ENCODE measurements around the gene MNT.

The MNT gene

GRCh38 chr17:2395258-2396181 lies 5.3 kb downstream of the MNT start:
- no peak for DNase-seq

DNA sequence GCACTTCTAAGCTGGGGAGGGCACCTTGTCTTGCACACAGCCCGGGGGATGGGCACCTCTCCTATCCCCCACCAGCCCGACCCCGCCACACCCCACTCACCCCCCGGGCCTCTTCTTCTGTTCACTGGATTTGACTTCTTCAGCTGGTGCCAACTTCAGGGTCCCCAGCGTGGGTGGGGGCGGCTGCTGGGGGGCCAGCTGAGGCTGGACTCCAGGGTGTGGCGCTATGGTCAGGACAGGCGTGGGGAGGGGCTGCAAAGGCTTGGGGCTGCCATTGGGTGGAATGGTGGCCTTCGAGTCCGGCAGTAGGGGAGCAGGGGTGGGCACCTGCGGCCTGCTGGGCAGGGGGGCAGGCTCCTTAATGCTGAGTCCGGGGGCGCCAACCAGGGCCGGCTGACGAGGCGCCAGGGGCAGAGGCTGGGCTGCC lies 6.1 kb downstream of the MNT start:
- no peak for DNase-seq

DNA sequence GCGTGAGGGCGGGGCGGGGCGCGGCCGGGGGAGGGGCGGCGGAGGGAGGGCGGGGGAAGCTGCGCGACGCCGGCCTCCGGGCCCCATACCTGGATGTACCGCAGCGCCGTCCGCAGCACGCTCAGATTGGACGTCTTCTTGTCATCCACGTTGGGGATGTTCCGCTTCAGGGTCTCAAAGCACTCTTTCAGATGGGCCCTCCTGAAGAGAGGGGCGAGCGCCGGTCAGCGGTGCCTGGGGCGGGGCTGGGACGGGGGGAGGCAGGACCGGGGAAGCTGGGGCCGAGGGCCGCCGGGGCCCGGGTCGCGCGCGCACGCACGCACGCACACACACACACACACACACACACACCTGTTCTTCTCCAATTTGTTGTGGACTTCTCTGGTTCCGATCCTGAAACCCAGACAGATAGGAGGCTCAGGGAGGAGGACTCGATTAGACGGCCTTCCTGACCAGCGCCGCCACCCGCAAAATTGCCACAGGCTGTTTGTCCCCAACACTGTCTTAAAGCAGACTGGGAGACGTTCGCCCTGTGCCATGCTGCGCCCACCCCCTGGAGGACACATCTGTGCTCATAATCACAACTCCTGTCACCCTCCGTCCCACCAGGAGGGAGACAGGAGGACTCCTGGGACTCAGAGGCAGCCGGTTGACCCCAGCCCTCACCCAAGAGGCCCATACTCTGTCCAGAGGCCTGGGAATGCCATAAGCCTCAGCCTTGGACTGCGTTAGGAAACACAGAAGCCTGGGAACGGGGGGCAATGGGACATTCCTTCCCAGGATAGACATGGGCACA lies 6.7 kb downstream of the MNT start:
- peak; percentile 73 for DNase-seq

DNA sequence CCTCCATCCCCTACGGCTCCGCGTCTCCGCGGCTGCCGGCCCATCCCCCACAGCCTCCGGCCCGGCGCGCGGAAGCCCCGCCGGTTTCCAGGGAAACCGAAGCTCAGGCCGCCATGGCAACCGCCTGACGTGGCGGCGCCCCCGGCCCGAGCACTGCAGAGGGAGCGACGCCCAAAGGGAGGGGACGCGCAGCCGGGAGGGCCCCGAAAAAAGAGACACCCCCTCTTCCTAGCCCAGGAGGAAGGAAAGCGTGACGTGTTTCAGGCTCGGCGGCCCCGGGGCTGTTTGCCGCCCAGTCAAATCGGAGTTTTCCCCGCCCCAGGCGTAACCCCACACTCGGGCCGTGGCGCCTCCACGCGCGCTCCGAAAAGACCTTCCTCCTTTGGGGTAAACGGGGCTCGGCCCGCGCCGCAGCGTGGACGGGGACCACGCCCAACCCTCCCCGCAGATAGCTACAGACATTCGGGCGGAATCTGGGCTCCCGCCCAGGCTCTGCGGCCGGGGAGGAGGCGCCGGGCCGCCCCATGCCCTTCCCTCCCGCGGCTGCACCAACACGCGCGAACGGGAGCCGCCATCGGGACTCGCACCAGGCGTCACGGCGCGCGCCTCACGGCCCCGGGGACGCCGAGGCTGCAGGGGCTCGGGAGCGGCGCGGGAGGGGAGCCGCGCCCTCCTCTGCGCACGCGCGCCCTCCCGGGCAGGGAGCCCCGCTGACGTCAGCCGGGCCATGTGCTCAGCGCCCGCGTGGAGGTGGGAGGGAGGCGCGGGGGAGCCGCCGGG lies 7.5 kb downstream of the MNT start:
- DNase-seq, result peak; percentile 94

DNA sequence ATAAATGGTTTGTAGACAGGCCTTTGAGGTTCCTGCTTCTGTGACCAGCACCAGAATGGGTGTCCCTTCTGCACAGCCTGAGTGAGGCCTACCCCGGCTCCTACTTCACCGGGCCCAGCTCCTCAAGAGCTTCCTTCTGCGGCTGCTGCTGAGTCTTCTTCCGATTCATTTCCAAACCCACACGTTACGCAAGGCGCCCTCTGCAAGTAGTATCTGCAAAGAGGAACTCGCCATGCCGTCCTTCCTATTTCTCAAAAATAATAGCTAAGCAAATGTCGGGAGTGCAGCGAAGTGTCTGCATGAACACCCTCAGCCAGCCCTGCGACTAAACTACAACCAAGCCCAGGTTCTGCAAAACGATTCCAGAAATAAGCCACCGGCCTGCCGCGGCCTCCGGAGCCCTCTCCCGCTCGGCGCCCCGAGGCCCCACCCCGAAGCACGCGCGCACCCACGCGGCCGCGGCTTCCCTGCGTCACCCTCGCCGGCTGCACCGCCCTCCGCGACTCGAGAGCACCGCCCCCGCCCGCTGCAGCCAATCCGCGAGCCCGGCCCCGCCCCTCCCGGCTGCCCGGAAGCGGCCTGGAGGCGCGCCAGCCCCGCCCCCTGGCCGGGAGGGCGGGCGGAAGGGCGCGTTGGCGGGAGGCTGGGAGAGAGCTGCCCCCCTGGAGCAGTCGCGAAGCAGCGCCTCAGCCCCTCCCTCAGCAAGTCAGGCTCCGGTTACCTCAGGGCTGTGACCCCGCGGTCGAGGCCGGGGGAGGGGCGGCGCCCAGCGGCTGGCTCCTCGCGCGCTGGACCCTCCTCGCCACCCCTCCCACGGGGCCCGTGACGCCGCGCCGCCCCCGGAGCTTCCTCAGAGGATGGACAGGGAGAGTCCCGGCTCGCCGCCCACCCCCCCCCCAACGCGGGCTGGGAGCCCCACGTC lies 8.3 kb downstream of the MNT start:
- DNase-seq, result peak; percentile 99

DNA sequence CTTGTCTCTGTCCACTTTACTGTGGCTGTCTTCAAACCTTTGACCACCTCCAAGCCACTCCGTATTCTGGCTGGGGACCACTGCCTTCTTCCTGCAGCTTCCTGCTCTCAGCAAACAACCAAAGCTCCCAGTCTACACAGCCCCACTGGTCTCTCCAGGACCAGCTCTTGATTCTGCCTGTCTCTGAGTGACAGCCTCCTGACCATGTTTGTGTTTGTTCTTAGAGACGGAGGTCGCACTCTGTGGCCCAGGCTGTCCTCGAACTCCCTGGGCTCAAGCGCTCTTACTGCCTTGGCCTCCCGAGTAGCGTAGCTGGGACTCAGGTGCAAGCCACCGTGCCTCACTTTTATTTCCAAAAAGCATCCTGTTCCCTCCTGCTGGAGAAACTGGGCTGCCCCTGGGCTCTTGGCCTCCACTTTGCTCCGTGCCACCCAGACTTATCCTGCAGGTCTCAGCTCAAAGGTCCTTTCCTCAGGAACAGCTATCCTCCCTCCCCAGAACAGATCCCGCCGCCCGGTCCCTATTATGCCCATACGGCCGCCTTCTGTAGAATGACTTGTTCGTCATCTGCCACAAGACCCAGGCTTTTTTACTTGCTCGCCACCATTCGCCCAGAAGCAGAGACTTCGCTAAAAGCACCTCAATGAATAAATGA lies 9.1 kb downstream of the MNT start:
- no peak for DNase-seq

- DNase-seq, result no peak
These were observed 10.5 kb downstream of the MNT start for GRCh38 chr17:2390199-2390836.

- no peak for DNase-seq
These were observed 12.2 kb downstream of the MNT start for GRCh38 chr17:2388683-2389055.

DNA sequence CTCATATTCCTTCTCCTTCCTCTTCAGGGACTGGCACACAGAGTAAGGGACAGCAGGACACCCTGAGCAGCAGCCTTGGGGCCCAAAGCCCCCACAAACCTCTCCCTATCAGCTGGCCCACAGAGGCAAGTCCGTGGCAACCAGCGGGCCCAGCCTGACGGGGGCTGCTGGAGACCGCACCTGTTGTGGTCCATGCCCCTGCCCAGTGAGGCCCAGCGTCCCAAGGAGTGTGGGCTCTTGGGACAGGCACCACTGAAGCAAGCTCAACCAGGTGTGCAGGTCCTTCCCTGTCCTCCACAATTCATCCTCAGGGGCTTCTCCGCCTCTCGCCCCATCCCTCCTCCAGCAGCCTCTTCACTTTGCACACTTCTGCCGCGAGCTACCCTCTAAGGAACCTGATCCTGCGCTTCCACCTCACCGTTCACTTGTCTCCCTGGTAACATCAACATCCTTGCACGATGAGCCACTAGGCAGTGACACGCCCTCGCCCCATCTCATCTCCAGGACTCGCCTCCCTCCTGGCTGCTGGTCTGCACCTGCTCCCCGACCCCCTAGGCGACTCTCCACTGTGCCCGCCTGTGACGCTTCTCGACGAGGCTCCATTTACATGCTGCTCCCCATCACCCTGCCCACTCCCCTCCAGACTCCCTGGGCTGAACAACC lies 12.7 kb downstream of the MNT start:
- no peak for DNase-seq

DNA sequence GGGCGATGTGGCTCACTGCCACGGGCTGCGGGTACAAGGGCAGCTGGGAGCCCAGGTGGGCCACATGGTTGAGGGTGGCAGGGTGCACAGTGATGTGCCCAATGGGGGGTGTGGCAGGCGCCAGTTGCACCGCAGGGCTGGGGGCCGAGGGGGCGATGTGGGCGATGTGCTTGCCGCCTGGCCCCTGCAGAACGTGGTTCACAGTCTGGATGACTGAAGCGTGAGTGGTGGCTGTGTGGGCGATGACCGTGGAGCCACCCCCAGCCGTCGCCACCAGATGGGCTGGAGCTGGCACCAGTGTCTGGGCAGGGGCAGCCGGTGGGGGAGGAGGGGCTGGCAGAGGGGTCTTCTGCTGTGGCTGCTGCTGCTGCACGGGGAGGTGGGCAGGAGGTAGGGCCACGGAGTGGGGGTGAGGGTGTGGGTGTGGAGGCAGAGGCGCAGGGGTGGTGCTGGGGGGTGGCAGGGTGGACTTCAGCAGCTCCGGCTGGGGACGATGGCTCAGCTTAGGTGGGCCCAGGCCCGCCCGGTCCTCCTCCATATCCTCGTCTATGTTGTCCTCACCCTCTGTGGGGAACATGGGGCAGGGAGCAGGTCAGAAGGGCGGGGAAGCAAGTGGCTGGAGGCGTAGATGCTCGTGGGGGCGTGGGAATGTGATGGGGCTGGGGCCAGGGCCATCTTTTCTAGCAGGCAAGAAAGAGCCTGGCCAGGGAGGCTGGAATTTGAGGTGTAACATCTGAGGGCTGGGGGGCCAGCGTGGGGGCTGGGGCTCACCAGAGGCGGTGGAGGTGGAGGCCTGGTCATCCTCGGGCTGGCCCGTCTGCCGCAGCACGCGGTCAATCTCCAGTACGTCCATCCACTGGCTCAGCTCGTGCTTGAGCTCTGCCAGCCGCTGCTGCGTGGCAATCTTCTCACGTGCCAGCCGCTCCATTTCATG lies 13.5 kb downstream of the MNT start:
- DNase-seq, result no peak

- DNase-seq, result no peak
These were observed 14.3 kb downstream of the MNT start for GRCh38 chr17:2386400-2387085.

DNA sequence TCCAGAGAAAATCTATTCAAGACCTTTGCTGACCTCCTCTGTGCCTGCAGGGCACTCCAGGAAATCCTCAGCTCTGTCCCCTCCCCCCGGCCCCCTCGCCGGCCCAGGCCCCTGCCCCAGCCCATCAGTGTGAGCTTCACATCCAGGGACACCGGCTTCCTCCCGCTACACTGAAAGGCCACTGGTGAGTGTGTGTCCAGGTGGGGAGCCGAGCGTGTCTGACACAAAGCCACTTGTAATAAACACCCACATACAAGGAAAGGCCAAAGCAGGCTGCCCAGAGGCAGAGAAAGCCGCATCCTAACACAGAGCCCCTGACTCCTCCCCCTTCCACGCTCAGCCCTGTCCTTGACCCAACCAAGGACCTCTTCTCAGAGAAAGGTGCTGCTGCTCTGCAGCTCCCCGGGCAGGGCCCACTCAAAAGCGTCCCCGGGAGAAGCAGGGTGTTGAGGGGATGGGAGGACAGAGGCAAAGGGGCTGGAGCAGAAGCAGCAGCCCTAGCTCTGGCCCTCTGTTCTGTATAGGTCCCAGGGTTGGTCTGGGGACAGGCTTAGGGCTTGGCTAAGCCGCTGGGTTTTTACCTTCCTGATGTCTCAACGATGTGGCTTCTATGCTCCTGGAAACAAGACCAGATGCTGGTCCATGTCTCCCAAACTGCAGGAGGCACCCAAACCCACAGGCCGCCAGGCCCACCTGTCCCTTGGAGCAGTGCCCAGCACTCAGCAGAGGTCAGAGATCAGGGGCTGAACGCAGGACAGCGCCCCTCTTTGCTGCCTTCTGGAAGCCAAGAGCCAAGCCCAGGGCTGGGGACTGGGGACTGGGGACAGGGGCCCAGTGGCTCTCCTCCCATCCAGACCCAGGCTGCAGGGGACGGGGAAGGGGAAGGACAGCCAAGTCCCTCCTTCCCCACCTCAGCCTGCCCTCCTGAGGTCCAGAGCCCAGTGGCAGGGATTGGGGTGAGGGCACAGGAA lies 15.3 kb downstream of the MNT start:
- no peak for DNase-seq

DNA sequence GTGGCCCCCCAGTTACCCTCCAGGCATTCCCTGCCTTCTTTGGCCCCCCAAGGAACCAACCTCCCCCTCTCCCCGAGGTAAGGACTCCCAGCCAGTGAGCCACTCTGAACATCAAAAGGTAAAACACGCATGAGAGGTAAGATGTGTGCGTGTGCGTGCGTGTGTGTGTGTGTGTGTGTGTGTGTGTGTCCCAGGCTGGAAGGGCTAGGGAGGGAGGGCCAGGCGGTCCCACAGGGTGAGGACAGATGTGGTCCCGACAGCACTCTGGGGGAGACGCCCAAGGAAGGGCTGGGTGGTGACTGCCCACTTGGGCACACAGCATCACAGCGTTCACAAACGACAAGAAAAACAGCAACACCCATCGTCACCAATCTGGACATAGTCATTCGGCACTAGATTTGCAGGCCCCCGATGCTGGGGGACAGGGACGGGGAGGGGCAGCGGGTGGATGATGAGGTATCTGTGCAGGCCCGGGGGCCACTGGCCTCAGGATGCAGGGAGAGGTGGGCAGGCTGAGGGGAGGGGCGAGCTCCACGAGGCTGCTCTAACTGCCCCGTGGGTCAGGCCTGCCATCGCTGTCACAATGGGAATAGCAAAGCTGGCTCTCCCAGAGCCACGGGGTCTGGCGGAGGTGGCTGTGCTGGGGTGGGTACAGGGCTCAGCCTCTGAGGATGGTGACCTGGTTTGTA lies 16.3 kb downstream of the MNT start:
- DNase-seq, result no peak

DNA sequence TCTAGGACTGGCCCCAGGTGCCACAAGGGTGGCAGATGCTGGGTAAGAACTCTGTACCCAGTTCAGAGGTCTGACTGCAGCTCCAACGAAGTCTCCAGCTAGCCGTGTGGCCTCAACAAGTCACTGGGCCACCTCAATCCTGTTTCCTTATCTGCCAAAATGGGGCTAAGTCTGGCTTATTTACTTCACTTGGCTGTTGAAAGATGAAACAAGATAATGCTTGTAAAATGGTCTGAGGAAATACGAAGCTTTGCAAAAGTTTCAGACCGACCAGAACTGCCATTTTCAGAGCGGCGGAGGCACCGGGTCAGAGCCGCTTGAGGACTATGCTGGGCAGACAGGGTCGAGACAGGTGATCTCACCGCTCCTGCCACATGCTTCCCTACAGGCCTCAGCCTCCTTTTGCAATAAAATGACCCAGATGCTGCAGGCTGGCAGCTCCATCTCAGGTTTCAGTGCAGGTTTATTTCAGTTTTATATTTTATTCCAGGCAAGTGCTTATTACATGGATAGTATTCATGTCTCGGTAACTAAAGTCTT lies 17.2 kb downstream of the MNT start:
- no peak for DNase-seq

DNA sequence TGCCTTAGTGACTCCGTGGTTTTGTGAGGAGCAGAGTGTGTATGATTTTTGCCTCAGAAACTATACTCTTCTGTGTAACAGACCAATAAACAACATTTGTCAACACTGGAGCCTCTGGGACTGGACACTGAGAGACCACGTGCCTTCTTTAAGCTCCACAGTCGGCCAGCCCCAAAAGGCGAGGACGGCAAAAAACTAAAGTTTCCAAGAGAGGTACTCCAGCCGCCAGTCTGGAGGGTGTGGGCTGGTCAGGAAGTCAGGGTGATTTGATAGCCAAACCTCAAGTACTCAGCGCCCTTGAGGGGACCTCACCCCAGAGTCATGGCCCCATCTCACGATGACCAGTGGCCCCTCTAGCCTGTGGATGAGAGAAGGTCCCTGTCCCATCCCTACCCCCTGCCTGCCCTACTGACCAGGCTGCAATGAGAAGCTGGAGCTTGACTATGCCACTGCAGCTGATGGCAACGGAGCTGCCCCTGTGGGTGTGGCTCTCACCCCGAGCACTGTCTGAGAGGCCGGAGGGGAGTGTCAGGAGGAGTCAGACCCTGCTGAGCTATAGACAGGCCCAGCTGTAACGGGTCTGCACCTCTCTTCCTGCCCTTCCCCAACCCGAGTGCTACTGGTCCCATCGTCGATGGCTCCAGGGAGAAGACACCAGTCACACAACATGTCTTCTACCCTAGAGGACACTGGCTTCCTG lies 19.8 kb downstream of the MNT start:
- DNase-seq, result no peak

Data from activated CD8-positive, alpha-beta memory T cell treated with anti-CD3 and anti-CD28 coated beads for 24 hours (primary cell).